Testis (tissue), 2 donors: ENCODE results near the gene BAIAP2L1.

Experiments
- CTCF ChIP-seq, 3 experiments: fragments of 450-650 bp in 2 of 3; fragments of 200-600 bp in 1 of 3; sonication (generic) in 1 of 3; IDR thresholded peaks; one replicate each; pipeline ENCODE4 v1.5.1; 2016 to 2019; ENCODE audit warnings: antibody characterized with exemption in 3 of 3, mild to moderate bottlenecking in 2 of 3, moderate library complexity in 1 of 3
- POLR2A ChIP-seq: fragments of 450-650 bp; IDR thresholded peaks from one replicate; pipeline ENCODE4 v1.6.1; 2017; ENCODE audit warnings: antibody characterized with exemption, mild to moderate bottlenecking, moderate library complexity

- TF ChIP-seq CTCF (IDR thresholded peaks at IDR 0.05) (no peak), POLR2A (no peak)
These were observed 135.0 kb downstream of the BAIAP2L1 start for GRCh38 chr7:98265841-98266271.
